Hindlimb muscle (tissue), 1 donor: ENCODE results near the gene MUC6. TPM values are rescaled to one million over a fixed set of nuclear protein-coding genes. Genes with fewer than 3 reads are reported as not detected.

Experiments
- DNase-seq: peaks from one replicate; pipeline ENCODE4 v3.0.0-alpha.2; 2013
- polyA plus RNA-seq: library from polyadenylated mRNA; unstranded; fragments of 120-200 nt; gene quantifications from one replicate; pipeline ENCODE4 v1.2.1, GENCODE V29; 2013; ENCODE audit not compliant: insufficient read length

The MUC6 gene
- polyA plus RNA-seq, 1 donor, result 0.10 TPM

GRCh38 chr11:965206-965775, 71.2 kb downstream of the MUC6 start:
- no peak for DNase-seq

GRCh38 chr11:963852-964251, 72.7 kb downstream of the MUC6 start:
- no peak for DNase-seq

Other genes with a start within 250 kb of the MUC6 start
- 0.67 TPM for gene CEND1, start 246.6 kb downstream of the MUC6 start, polyA plus RNA-seq
- gene SLC25A22, start 238.4 kb downstream of the MUC6 start, polyA plus RNA-seq, result 10.9 TPM
- gene PIDD1, start 231.5 kb downstream of the MUC6 start, polyA plus RNA-seq, result 11.9 TPM
- 1,677 TPM for gene RPLP2, start 226.8 kb downstream of the MUC6 start, polyA plus RNA-seq
- 47.9 TPM for gene PNPLA2, start 217.8 kb downstream of the MUC6 start, polyA plus RNA-seq
- 17.3 TPM for gene CRACR2B, start 208.8 kb downstream of the MUC6 start, polyA plus RNA-seq
- 189 TPM for gene CD151, start 203.8 kb downstream of the MUC6 start, polyA plus RNA-seq
- 118 TPM for gene POLR2L, start 194.2 kb downstream of the MUC6 start, polyA plus RNA-seq
- 55.0 TPM for gene TSPAN4, start 193.9 kb downstream of the MUC6 start, polyA plus RNA-seq
- 61.0 TPM for gene CHID1, start 125.9 kb downstream of the MUC6 start, polyA plus RNA-seq
- 49.7 TPM for gene AP2A2, start 110.8 kb downstream of the MUC6 start, polyA plus RNA-seq
- 0.05 TPM for gene MUC2, start 38.2 kb upstream of the MUC6 start, polyA plus RNA-seq
- gene MUC5AC, start 121.2 kb upstream of the MUC6 start, polyA plus RNA-seq, result not detected
- gene MUC5B, start 186.3 kb upstream of the MUC6 start, polyA plus RNA-seq, result 0.03 TPM